Activated CD8-positive, alpha-beta memory T cell treated with anti-CD3 and anti-CD28 coated beads, Interleukin-2, amount 10 ng/mL, durations not matched to agents 7 days and 5 days (primary cell): ENCODE data around the gene RAPGEF6. TPM values are rescaled to one million over a fixed set of nuclear protein-coding genes. Genes with fewer than 3 reads are reported as not detected.

Experiments used
- ATAC-seq: fragments of 150-1000 bp; cut with Tn5 transposase; one replicate; pipeline ENCODE4 v1.10.0; 2021; ENCODE audit warnings: moderate library complexity
- CTCF ChIA-PET: fragments of 350-600 bp; sonication (Branson Sonifier 250); formaldehyde crosslinking; loops from one replicate; lab custom pipeline; 2021; ENCODE audit warnings: antibody characterized with exemption; lab: Charles Lee
- DNase-seq: peaks from one replicate; pipeline ENCODE4 v3.0.0-alpha.2; 2020
- H3K27ac Mint-ChIP-seq: one replicate; pipeline ENCODE4 v1.8.0; 2021; ENCODE audit warnings: mild to moderate bottlenecking, mixed read lengths
- H3K27me3 Mint-ChIP-seq: one replicate; pipeline ENCODE4 v1.8.0; 2021; ENCODE audit warnings: mixed read lengths
- H3K36me3 Mint-ChIP-seq: one replicate; pipeline ENCODE4 v1.8.0; 2021; ENCODE audit warnings: mild to moderate bottlenecking, mixed read lengths
- H3K4me1 Mint-ChIP-seq: one replicate; pipeline ENCODE4 v1.8.0; 2021; ENCODE audit warnings: mixed read lengths
- H3K4me3 Mint-ChIP-seq: one replicate; pipeline ENCODE4 v1.8.0; 2021; ENCODE audit warnings: mild to moderate bottlenecking, moderate library complexity, mixed read lengths
- H3K9me3 Mint-ChIP-seq: one replicate; pipeline ENCODE4 v1.8.0; 2022; ENCODE audit warnings: low read depth, mixed read lengths
- total RNA-seq, 2 experiments: library from RNA; stranded (reverse); gene quantifications; one replicate each; pipeline ENCODE4 v1.2.3, GENCODE V29; 2021

Gene RAPGEF6
- total RNA-seq, 2 experiments from 2014 or later: 31.3 to 35.2 TPM

DNA sequence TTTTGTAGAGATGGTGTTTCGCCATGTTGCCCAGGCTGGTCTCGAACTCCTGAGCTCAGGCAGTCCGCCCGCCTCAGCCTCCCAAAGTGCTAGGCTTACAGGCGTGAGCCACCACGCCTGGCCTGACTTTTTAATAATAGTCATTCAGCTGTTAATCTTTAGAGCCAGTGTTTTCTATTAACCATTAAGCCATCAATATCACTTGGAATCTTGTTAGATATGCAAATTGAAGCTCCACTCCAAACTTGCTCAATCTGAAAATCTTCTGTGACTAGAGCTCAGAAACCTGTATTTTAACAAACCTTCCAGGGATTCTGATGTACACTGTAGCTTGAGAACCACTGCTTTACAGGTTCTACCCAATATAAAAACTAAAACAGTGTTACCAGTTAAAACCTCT is 257.7 kb downstream of the RAPGEF6 start:
- Mint-ChIP-seq H3K27ac (peak overlapping the region; percentile 95), H3K27me3 (no peaks in the 10 kb centered on the region), H3K4me3 (no peak overlapping the region), H3K9me3 (no peaks in the 10 kb centered on the region), H3K36me3 (peaks cover 40% of the 10 kb centered on the region), H3K4me1 (peaks cover 88% of the 10 kb centered on the region)
- ATAC-seq: no peak
- no peak for DNase-seq
- CTCF ChIA-PET: interaction anchor here (0.7 to 1.7 kb wide), 4 partner anchors 8 to 123 kb away, joined by 3 to 7 read pairs (median 4); no protein-coding TSS in a partner anchor

DNA sequence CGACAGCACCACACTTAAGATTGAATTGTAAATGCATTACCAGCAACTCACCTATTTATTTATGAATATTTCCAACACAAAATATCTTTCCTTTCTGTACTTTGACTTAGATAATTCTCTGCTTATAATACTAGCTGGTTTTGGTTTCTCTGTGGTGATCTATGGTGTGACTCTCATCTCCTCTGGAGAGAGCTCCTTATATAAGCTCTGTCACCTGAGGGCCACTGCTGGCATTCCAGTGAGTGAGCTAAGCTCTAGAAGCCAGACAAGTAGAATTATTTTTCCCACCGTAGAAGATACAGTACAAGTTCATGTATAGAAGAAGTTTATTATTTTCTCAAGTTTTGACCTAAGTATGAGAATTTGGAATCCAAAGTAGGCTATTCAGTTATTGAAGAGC is 259.7 kb downstream of the RAPGEF6 start:
- Mint-ChIP-seq H3K4me3 (peak overlapping the region; percentile 21), H3K4me1 (peaks cover 88% of the 10 kb centered on the region), H3K27me3 (no peaks in the 10 kb centered on the region), H3K9me3 (no peaks in the 10 kb centered on the region), H3K27ac (peak overlapping the region; percentile 95), H3K36me3 (peaks cover 36% of the 10 kb centered on the region)
- CTCF ChIA-PET: interaction anchor here (1.0 to 2.2 kb wide), 5 partner anchors 17 to 103 kb away, joined by 3 to 6 read pairs (median 5); no protein-coding TSS in a partner anchor
- ATAC-seq (peak; percentile 34), DNase-seq (no peak)

Other genes with a start within 250 kb of the RAPGEF6 start
- 10 to 100 TPM; 25.5 to 30.3 TPM for gene FNIP1, start 161.8 kb upstream of the RAPGEF6 start, total RNA-seq